ENCODE data around the gene NR1I3.

GRCh38 chr1:161225534-161226319 lies 12.3 kb downstream of the NR1I3 start, which contains the start of gene TOMM40L:
- TF ChIP-seq POLR2A (IDR thresholded peaks at IDR 0.05) (no peak), EP300 (IDR thresholded peaks at IDR 0.05) (peak; percentile 55 to 63), CTCF (IDR thresholded peaks at IDR 0.05) (peak; percentile 49 to 74 (median 63))

All from tibial nerve (tissue), 4 donors.